Liver (tissue), 3 donors: ENCODE data around the gene CACNA1E.

ENCODE experiments used
- EGR1 ChIP-seq, 2 donors: IDR thresholded peaks; 2 replicates each; pipeline ENCODE4 v1.6.1; 2016 to 2018; ENCODE audit warnings: antibody characterized with exemption in 2 of 2, low read depth in 2 of 2
- GABPA ChIP-seq, 2 donors: IDR thresholded peaks in 1 of 2; conservative IDR thresholded peaks in 1 of 2; 2 replicates each; pipeline ENCODE4 v1.6.1; 2016; ENCODE audit warnings: antibody characterized with exemption in 2 of 2, mild to moderate bottlenecking in 1 of 2, moderate library complexity in 1 of 2
- JUND ChIP-seq, 2 donors: IDR thresholded peaks; 2 replicates each; pipeline ENCODE4 v1.6.1; 2016; ENCODE audit warnings: antibody characterized with exemption in 2 of 2
- NR2F2 ChIP-seq: IDR thresholded peaks from 2 replicates; pipeline ENCODE4 v1.6.1; 2016; ENCODE audit warnings: antibody characterized with exemption
- SP1 ChIP-seq: IDR thresholded peaks from 2 replicates; pipeline ENCODE4 v1.6.1; 2018; ENCODE audit warnings: antibody characterized with exemption, mild to moderate bottlenecking
- TAF1 ChIP-seq: conservative IDR thresholded peaks from 2 replicates; pipeline ENCODE4 v1.6.1; 2016; ENCODE audit warnings: antibody characterized with exemption, mild to moderate bottlenecking
- TF ChIP-seq, protein P1 (sequence below): IDR thresholded peaks from 2 replicates; pipeline ENCODE4 v1.6.1; 2016; ENCODE audit warnings: antibody characterized with exemption
- TF ChIP-seq, protein P2 (sequence below): fragments of 150-350 bp; IDR thresholded peaks from 2 replicates; pipeline ENCODE4 v1.5.1; 2017; ENCODE audit warnings: improper control_type of control experiment, low read depth, low read length; ENCODE audit not compliant: missing input control
- TF ChIP-seq, protein P3 (sequence below): IDR thresholded peaks from 2 replicates; pipeline ENCODE4 v1.6.1; 2016; ENCODE audit warnings: antibody characterized with exemption
- donor health status: healthy.
- donor health status: healthy.

DNA sequence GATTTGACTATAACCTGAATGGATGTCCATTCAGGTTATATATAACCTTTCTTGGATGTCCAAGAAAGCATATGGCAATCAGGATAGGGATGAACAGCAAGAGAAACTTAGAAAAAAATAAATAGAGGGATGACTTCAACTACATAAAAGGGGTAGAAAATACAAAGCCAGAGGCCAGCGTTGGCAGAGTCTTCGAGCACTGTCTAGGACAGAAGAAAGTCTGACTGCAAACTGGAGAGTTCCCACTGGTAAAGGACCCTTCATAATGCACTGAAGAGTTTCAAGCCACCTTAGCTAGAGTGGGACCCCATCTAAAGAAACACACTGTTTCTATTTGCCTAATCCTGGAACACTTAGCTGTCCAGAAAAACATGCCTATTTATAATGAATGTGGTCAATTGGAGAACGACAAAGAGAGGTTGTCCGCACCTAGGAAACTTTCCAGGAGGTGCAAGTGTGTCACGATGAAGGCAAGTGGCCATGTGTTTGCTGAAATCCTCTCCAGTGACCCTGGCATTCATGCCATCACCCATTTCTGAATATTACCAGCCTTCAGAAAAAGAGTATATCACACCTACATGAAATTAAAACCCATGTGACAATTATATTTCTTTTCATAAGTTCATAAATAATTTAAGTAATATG is 362.8 kb downstream of the CACNA1E start:
- TF ChIP-seq NR2F2 (no peak), GABPA (IDR thresholded peaks at IDR 0.05 in 1 of 2, conservative IDR thresholded peaks at IDR 0.05 in 1 of 2) (no peak), SP1 (no peak), TAF1 (no peak), JUND (IDR thresholded peaks at IDR 0.05) (no peak), EGR1 (IDR thresholded peaks at IDR 0.05; ENCODE audit: low read depth in 2 of 2) (no peak)
- TF ChIP-seq, protein P1, sequence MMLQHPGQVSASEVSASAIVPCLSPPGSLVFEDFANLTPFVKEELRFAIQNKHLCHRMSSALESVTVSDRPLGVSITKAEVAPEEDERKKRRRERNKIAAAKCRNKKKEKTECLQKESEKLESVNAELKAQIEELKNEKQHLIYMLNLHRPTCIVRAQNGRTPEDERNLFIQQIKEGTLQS, result no peak
- TF ChIP-seq, protein P2, sequence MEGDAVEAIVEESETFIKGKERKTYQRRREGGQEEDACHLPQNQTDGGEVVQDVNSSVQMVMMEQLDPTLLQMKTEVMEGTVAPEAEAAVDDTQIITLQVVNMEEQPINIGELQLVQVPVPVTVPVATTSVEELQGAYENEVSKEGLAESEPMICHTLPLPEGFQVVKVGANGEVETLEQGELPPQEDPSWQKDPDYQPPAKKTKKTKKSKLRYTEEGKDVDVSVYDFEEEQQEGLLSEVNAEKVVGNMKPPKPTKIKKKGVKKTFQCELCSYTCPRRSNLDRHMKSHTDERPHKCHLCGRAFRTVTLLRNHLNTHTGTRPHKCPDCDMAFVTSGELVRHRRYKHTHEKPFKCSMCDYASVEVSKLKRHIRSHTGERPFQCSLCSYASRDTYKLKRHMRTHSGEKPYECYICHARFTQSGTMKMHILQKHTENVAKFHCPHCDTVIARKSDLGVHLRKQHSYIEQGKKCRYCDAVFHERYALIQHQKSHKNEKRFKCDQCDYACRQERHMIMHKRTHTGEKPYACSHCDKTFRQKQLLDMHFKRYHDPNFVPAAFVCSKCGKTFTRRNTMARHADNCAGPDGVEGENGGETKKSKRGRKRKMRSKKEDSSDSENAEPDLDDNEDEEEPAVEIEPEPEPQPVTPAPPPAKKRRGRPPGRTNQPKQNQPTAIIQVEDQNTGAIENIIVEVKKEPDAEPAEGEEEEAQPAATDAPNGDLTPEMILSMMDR, result no peak
- TF ChIP-seq, protein P3, sequence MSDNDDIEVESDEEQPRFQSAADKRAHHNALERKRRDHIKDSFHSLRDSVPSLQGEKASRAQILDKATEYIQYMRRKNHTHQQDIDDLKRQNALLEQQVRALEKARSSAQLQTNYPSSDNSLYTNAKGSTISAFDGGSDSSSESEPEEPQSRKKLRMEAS, result no peak
